Activated naive CD4-positive, alpha-beta T cell treated with anti-CD3 and anti-CD28 coated beads, Interleukin-2, amount 10 ng/mL, durations not matched to agents 7 days and 5 days (primary cell): ENCODE data around the gene ECSIT.
A peak's percentile ranks its signal among the peaks of the same experiment; 100 is the strongest.

ENCODE experiments used
- CTCF ChIA-PET: fragments of 350-600 bp; sonication (Branson Sonifier 250); formaldehyde crosslinking; loops from one replicate; lab custom pipeline; 2021; ENCODE audit warnings: antibody characterized with exemption; lab: Charles Lee
- DNase-seq: peaks from one replicate; pipeline ENCODE4 v3.0.0-alpha.2; 2020
- H3K27ac Mint-ChIP-seq: one replicate; pipeline ENCODE4 v1.8.0; 2021; ENCODE audit warnings: mild to moderate bottlenecking, moderate library complexity, mixed read lengths
- H3K27me3 Mint-ChIP-seq: one replicate; pipeline ENCODE4 v1.8.0; 2021; ENCODE audit warnings: mild to moderate bottlenecking, mixed read lengths
- H3K36me3 Mint-ChIP-seq: one replicate; pipeline ENCODE4 v1.8.0; 2021; ENCODE audit warnings: mixed read lengths
- H3K4me1 Mint-ChIP-seq: one replicate; pipeline ENCODE4 v1.8.0; 2021; ENCODE audit warnings: mixed read lengths
- H3K4me3 Mint-ChIP-seq: one replicate; pipeline ENCODE4 v1.8.0; 2021; ENCODE audit warnings: mild to moderate bottlenecking, moderate library complexity, mixed read lengths
- H3K9me3 Mint-ChIP-seq: one replicate; pipeline ENCODE4 v1.8.0; 2021; ENCODE audit warnings: mixed read lengths

ECSIT gene

DNA sequence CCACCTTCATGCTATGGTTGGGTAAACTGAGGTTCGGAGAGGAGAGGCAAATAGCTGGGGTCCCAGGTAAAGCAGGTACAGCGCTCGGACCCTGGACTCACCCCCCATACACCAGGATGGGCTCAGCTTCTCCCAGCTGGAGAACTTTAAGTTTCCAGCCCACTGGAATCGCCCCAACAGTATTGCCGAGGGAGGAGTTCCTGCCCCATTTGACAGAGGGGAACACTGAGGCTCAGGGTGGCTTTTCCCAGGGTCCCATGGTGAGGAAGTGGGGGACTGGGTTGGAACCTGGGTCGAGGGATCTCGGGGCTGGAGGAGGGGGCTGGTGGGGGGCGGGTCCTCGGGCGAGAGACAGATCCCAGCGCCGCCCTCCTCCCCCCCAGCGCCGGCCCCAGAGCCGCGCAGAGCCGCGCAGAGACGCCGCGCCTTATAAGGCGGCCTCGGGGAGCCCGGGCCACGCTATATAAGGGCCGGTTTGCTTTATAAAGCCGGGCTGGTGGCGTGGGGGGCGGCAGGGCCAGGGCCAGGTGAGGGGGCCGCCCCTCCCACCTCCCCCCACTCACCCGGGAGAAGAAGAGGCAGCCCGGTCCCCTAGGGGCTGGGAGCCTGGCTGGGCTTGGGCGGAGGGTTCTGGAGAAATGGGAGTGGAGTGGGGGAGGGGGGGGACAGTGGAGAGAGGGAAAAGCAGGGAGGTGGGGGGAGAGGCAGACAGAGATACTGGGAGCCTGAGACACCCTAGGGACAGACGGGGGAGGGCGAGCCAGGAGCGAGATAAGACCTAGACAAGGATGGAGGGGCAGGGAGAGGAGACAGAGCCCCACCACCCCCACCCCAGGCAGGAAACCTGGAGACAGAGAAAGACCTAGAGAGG lies 10.8 kb upstream of the ECSIT start:
- H3K36me3 Mint-ChIP-seq: no peaks in the 10 kb centered on the region
- no peak for DNase-seq
- H3K4me1 Mint-ChIP-seq: peaks cover 9% of the 10 kb centered on the region
- no peak overlapping the region for H3K4me3 Mint-ChIP-seq
- CTCF ChIA-PET: no interaction called here
- H3K9me3 Mint-ChIP-seq: no peaks in the 10 kb centered on the region
- no peak overlapping the region for H3K27ac Mint-ChIP-seq
- H3K27me3 Mint-ChIP-seq: peaks cover 64% of the 10 kb centered on the region

- Mint-ChIP-seq H3K36me3 (no peaks in the 10 kb centered on the region), H3K27ac (no peak within 1 kb of the TSS), H3K27me3 (peaks cover 69% of the 10 kb centered on the region), H3K4me3 (no peak within 1 kb of the TSS), H3K4me1 (peaks cover 11% of the 10 kb centered on the region), H3K9me3 (no peaks in the 10 kb centered on the region)
- DNase-seq: no peak
- CTCF ChIA-PET: no interaction called here
Measured at GRCh38 chr19:11538232-11539036, 9.5 kb upstream of the ECSIT start, which contains the start of gene CNN1. CNN1 (plus strand) TSS chr19:11538851; CDS start chr19:11538928, 77 bp downstream.

DNA sequence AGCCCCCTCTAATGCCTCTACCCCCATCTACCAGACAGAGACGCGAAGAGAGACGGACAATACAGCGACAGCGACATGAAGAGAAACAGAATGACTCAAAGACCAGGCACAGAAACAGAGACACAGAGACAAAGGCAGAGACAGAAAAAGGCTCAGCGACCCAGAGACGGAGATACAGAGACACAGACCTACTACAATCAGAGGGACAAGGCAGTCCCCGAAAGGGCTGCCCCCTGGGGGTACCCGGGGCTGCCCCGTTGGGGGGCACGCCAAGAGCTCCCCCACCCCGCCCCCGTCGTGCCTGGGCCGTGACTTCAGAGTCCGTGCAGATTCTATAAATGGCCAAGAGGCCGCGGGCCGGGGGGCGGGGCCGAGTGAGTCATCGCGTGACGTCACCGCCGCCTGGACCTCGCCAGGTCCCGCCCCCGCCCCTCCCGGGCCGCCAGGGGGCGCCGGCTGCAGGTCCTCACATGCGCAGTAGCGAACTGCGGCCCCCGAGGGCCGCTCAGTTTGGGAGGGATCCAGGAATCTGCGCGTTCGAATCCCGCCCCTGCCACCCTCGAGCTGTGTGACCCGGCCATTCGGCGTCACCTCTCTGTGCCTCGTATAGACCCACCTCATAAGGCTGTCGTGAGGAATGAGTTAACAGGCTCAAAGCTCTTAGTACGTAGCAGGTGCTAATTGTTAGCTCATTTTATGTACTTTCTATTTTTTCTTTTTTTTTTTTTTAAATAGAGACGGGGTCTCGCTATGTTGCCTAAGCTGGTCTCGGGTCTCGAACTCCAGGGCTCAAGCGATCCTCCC lies 7.1 kb upstream of the ECSIT start:
- peak; percentile 85 for DNase-seq
- Mint-ChIP-seq H3K27ac (peak overlapping the region; percentile 45), H3K4me1 (peaks cover 11% of the 10 kb centered on the region), H3K36me3 (no peaks in the 10 kb centered on the region), H3K9me3 (no peaks in the 10 kb centered on the region), H3K27me3 (peaks cover 53% of the 10 kb centered on the region), H3K4me3 (peak overlapping the region; percentile 29)
- CTCF ChIA-PET: interaction anchor here (0.6 to 1.8 kb wide), 14 partner anchors 9 to 185 kb away, joined by 3 to 9 read pairs (median 3); no protein-coding TSS in a partner anchor

DNA sequence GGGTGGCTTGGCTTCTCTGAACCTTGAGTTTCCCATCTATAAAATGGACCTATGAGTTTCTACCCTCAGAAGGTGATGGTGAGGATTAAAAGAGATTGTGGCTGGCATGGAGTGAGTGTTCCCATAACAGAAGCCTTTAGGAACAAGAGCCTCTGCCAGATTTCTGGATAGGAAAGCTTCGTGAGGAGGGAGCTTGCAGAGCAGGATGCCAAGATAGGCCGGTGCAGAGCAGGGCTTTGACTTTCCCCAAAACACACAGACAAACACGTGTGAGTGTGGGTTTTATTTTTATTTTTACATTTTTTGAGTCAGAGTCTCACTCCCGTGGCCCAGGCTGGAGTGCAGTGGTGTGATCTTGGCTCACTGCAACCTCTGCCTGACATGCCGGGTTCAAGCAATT lies 6.0 kb upstream of the ECSIT start:
- no peaks in the 10 kb centered on the region for H3K36me3 Mint-ChIP-seq
- no peak overlapping the region for H3K4me3 Mint-ChIP-seq
- CTCF ChIA-PET: no interaction called here
- H3K4me1 Mint-ChIP-seq: peaks cover 16% of the 10 kb centered on the region
- peaks cover 43% of the 10 kb centered on the region for H3K27me3 Mint-ChIP-seq
- H3K9me3 Mint-ChIP-seq: no peaks in the 10 kb centered on the region
- DNase-seq: no peak
- peak overlapping the region; percentile 9 for H3K27ac Mint-ChIP-seq

GRCh38 chr19:11534538-11534937 lies 5.6 kb upstream of the ECSIT start:
- Mint-ChIP-seq H3K4me3 (no peak overlapping the region), H3K36me3 (no peaks in the 10 kb centered on the region), H3K4me1 (peaks cover 16% of the 10 kb centered on the region), H3K27ac (peak overlapping the region; percentile 9), H3K9me3 (no peaks in the 10 kb centered on the region), H3K27me3 (peaks cover 39% of the 10 kb centered on the region)
- DNase-seq: no peak
- CTCF ChIA-PET: no interaction called here

DNA sequence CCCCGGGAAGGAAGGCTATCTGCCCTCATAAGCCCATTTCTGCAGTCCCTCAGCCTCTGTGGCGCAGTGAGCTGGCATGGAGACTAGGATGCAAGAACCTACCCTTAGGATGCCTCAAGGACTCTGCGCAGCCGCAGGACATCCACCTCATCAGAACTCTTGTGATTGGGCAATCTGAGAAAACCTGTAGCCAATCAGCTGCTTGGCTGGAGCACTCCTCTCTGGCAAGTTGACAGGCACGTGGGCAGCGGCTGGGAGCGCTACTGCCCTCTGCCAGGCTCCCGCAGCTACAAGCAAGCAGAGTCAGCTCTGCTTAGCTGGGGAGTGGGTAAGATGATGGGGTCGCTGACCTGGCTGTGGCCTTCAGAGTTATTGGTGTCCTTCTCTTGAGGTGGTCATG lies 1.5 kb upstream of the ECSIT start:
- CTCF ChIA-PET: no interaction called here
- H3K27ac Mint-ChIP-seq: no peak overlapping the region
- H3K4me3 Mint-ChIP-seq: no peak overlapping the region
- no peaks in the 10 kb centered on the region for H3K9me3 Mint-ChIP-seq
- H3K4me1 Mint-ChIP-seq: peaks cover 24% of the 10 kb centered on the region
- H3K36me3 Mint-ChIP-seq: no peaks in the 10 kb centered on the region
- H3K27me3 Mint-ChIP-seq: peaks cover 14% of the 10 kb centered on the region
- DNase-seq: peak; percentile 58

- CTCF ChIA-PET: no interaction called here
- Mint-ChIP-seq H3K27ac (no peak overlapping the region), H3K4me3 (no peak overlapping the region), H3K27me3 (no peaks in the 10 kb centered on the region), H3K9me3 (no peaks in the 10 kb centered on the region), H3K36me3 (peaks cover 4% of the 10 kb centered on the region), H3K4me1 (no peaks in the 10 kb centered on the region)
- DNase-seq: no peak
Measured at GRCh38 chr19:11519138-11519537, 9.8 kb downstream of the ECSIT start.

GRCh38 chr19:11513946-11514345 lies 15.0 kb downstream of the ECSIT start:
- H3K4me1 Mint-ChIP-seq: no peaks in the 10 kb centered on the region
- no peaks in the 10 kb centered on the region for H3K9me3 Mint-ChIP-seq
- no peak for DNase-seq
- H3K27me3 Mint-ChIP-seq: no peaks in the 10 kb centered on the region
- H3K4me3 Mint-ChIP-seq: no peak overlapping the region
- CTCF ChIA-PET: interaction anchor here (1.2 kb wide), 1 partner anchor 17 kb away, joined by 3 read pairs; no protein-coding TSS in a partner anchor
- peaks cover 9% of the 10 kb centered on the region for H3K36me3 Mint-ChIP-seq
- no peak overlapping the region for H3K27ac Mint-ChIP-seq

- Mint-ChIP-seq H3K27ac (no peak overlapping the region), H3K27me3 (no peaks in the 10 kb centered on the region), H3K9me3 (no peaks in the 10 kb centered on the region), H3K36me3 (peaks cover 9% of the 10 kb centered on the region), H3K4me1 (peaks cover 14% of the 10 kb centered on the region), H3K4me3 (no peak overlapping the region)
- CTCF ChIA-PET: interaction anchor here (0.8 kb wide), 1 partner anchor 15 kb away, joined by 3 read pairs; no protein-coding TSS in a partner anchor
- DNase-seq: no peak
Measured at GRCh38 chr19:11510444-11510843, 18.5 kb downstream of the ECSIT start.

DNA sequence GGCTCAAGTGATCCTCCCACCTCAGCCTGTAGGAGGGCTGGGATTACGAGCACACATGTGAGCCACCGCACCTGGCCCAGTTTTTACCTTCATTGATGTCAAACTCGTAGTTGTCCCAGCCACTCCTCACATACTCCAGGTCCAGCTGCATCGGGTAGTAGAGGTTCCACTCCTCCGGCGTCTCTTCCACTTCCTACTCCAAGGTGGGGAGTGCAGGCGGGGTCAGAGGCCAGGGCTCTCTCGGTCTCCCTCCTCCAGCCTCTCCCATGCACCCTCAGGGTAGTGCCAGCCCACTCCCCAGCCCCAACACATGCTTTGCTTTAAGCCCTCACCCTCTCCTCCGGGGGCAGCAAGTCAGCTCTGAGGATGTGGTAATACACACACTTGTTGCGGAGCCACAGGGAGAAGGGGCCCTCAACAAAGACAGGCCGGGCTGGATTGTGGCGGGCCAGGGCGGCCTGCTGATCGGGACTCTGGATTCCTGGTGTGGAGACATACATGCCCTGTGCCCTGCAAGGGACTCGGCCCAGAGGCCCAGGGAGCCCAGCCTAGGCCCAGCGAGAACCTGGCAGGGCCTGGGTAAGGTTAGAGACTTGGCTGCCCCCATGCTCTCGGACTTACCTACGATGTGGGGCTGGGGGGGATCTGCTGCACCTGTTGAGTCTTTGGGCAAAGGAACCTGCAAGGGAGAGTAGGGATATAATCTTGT lies 21.4 kb downstream of the ECSIT start:
- Mint-ChIP-seq H3K9me3 (no peaks in the 10 kb centered on the region), H3K4me3 (peak overlapping the region; percentile 91), H3K4me1 (peaks cover 26% of the 10 kb centered on the region), H3K27ac (no peak overlapping the region), H3K36me3 (peaks cover 10% of the 10 kb centered on the region), H3K27me3 (no peaks in the 10 kb centered on the region)
- CTCF ChIA-PET: no interaction called here
- no peak for DNase-seq

GRCh38 chr19:11506967-11507366 lies 22.0 kb downstream of the ECSIT start:
- H3K4me1 Mint-ChIP-seq: peaks cover 26% of the 10 kb centered on the region

DNA sequence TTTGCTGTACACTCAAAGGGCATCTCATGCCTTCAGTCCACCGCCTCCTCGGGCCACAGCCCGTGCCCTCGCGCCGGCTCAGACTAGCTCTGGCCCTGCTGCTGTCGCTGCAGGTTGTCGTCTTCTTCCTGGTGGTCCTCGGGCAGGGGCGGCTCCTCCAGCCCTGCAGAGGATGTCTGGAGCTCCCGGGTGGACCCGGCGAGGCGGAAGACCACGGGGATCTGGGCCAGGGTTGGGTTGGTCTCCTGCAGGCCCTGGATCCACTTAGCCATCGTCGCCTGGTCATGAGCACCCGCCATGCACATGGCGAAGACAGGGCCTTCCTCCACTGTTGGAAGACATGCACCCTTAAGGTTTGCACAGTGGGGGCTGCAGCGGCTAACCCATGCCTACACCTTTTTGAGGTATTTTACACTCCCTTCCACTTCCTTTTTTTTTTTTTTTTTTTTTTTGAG lies 22.8 kb downstream of the ECSIT start:
- Mint-ChIP-seq H3K4me3 (peak overlapping the region; percentile 91), H3K4me1 (peaks cover 26% of the 10 kb centered on the region), H3K27me3 (no peaks in the 10 kb centered on the region), H3K27ac (peak overlapping the region; percentile 95), H3K9me3 (no peaks in the 10 kb centered on the region), H3K36me3 (peaks cover 11% of the 10 kb centered on the region)
- CTCF ChIA-PET: interaction anchor here (1.3 kb wide), 1 partner anchor 23 kb away, joined by 4 read pairs; no protein-coding TSS in a partner anchor
- DNase-seq: no peak

More at GRCh38 chr19:11506967-11507366, 22.0 kb downstream of the ECSIT start:
- no peak for DNase-seq
- H3K27ac Mint-ChIP-seq: peak overlapping the region; percentile 83
- peak overlapping the region; percentile 91 for H3K4me3 Mint-ChIP-seq
- H3K9me3 Mint-ChIP-seq: no peaks in the 10 kb centered on the region
- no peaks in the 10 kb centered on the region for H3K27me3 Mint-ChIP-seq
- peaks cover 10% of the 10 kb centered on the region for H3K36me3 Mint-ChIP-seq
- CTCF ChIA-PET: no interaction called here

GRCh38 chr19:11505504-11506100 lies 23.3 kb downstream of the ECSIT start, which contains the start of gene ZNF653:
ZNF653 (minus strand) TSS chr19:11505839; CDS start chr19:11505786, 53 bp downstream.
- Mint-ChIP-seq H3K27me3 (no peaks in the 10 kb centered on the region), H3K36me3 (peaks cover 12% of the 10 kb centered on the region), H3K27ac (peak within 1 kb of the TSS; percentile 95), H3K4me1 (peaks cover 26% of the 10 kb centered on the region), H3K9me3 (no peaks in the 10 kb centered on the region), H3K4me3 (peak within 1 kb of the TSS; percentile 91)
- DNase-seq: peak; percentile 96
- CTCF ChIA-PET: interaction anchor here (1.3 kb wide), 1 partner anchor 23 kb away, joined by 4 read pairs; no protein-coding TSS in a partner anchor
